BLaER1 treated with 17β-estradiol and CSF1 and Interleukin-3, amounts not matched to agents 10 nM and 100 nM (cell line): ENCODE measurements around the gene SF3B3.

Source experiments
- H3K27ac ChIP-seq, 11 experiments: shearing (Covaris generic); formaldehyde crosslinking; 2 replicates each; pipeline ENCODE4 v1.8.1; 2022
- H3K27me3 ChIP-seq, 11 experiments: shearing (Covaris generic); formaldehyde crosslinking; 2 replicates each; pipeline ENCODE4 v1.8.1; 2022
- H3K36me3 ChIP-seq, 11 experiments: shearing (Covaris generic); formaldehyde crosslinking; 2 replicates each; pipeline ENCODE4 v1.8.1; 2022
- H3K4me1 ChIP-seq, 10 experiments: shearing (Covaris generic); formaldehyde crosslinking; 2 replicates each; pipeline ENCODE4 v1.8.1; 2022
- H3K4me2 ChIP-seq, 11 experiments: shearing (Covaris generic); formaldehyde crosslinking; 2 replicates each; pipeline ENCODE4 v1.8.1; 2022
- H3K4me3 ChIP-seq, 10 experiments: shearing (Covaris generic); formaldehyde crosslinking; 2 replicates each; pipeline ENCODE4 v1.8.1; 2022
- H3K9ac ChIP-seq, 11 experiments: shearing (Covaris generic); formaldehyde crosslinking; 2 replicates each; pipeline ENCODE4 v1.8.1; 2022
- H3K9me3 ChIP-seq, 11 experiments: shearing (Covaris generic); formaldehyde crosslinking; replicated peaks in 1 of 11; 2 replicates each; pipeline ENCODE4 v1.8.1; 2022
- H4K20me1 ChIP-seq, 11 experiments: shearing (Covaris generic); formaldehyde crosslinking; 2 replicates each; pipeline ENCODE4 v1.8.1; 2022
- Cebpa-rat ChIP-seq, 11 experiments: shearing (Covaris generic); IDR thresholded peaks; 2 replicates each; pipeline ENCODE4 v1.8.1; 2022

SF3B3 gene

DNA sequence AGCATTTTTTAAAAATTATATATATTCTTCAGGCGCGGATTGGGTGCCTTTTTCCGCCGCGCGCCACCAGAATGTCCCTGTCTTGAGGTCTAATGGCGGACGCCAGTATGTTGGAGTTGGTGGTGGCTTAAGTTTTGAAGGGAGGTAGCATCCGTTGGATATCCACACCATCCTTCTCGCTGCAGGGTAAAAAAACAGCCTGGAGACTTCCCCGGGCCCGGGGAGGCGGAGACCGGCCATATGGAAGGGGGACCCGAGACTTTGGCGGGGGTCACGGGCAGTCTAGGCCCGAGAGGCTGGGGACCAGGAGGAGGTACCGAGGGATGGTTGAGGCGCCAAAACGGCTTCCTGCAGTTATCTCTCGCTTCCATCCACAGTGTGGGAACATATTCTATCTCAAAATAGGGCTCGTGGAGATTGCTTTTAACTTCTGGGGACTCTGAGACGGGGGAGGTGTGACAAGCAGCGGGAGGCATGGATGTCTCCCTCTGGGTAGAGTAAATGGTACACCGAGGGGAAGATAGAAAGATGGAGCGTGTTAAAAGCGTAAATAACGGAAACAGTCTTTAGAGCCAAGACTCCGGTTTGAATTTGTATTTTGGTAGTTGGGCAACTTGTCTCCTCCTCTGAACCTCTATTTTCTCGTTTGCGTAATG is at the start of gene SF3B3:
SF3B3 (plus strand) TSS at position 74 of the 656 bp plus-strand sequence. CDS start 2,841 bp downstream, outside the sequence.
- H3K27me3 ChIP-seq, result no peaks in the 10 kb centered on the region
- no peaks in the 10 kb centered on the region for H3K9me3 ChIP-seq
- H3K4me1 ChIP-seq, result peaks cover 61 to 74% (median 71%) of the 10 kb centered on the region in 10 experiments
- peaks cover 35 to 46% (median 41%) of the 10 kb centered on the region in 11 experiments; a peak in 21 of 22 replicates for H4K20me1 ChIP-seq
- H3K27ac ChIP-seq, result peak within 1 kb of the TSS; percentile 84 to 100 (median 96)
- peak within 1 kb of the TSS; percentile 86 to 99 (median 96) for H3K9ac ChIP-seq
- H3K36me3 ChIP-seq, result peaks cover 29 to 42% (median 36%) of the 10 kb centered on the region in 11 experiments
- TF ChIP-seq Cebpa-rat (IDR thresholded peaks at IDR 0.05), result no peak
- peak within 1 kb of the TSS; percentile 72 to 89 (median 82) for H3K4me3 ChIP-seq
- H3K4me2 ChIP-seq, result peak within 1 kb of the TSS; percentile 79 to 97 (median 94)

DNA sequence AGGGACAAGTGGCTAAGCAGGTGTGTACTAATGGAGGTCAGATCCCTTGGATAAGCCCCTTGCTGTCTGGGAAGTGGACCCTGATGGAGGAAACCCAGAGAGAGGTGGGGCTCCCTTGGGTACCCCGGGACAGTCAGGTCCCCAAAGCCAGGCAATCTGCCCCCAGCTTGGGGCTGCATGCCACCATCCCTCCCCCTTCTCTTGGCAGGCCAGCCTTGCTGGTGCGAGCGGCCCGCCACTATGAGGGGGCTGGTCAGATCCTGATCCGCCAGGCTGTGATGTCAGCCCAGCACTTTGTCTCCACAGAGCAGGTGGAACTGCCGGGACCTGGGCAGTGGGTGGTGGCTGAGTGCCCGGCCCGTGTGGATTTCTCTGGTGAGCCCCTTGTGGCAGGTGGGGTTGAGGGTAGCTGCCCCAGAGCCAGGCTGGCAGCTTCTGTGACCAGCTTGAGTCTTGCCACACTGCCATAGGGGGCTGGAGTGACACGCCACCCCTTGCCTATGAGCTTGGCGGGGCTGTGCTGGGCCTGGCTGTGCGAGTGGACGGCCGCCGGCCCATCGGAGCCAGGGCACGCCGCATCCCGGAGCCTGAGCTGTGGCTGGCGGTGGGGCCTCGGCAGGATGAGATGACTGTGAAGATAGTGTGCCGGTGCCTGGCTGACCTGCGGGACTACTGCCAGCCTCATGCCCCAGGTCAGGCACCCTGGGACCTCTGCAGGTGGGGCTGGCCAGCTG is 49.1 kb upstream of the SF3B3 start:
- Histone ChIP-seq H3K36me3 (peaks cover 6 to 39% (median 18%) of the 10 kb centered on the region in 11 experiments), H3K4me2 (no peak overlapping the region), H3K9me3 (no peaks in the 10 kb centered on the region), H3K9ac (no peak overlapping the region), H4K20me1 (peaks cover 0 to 67% (median 0%) of the 10 kb centered on the region in 11 experiments; a peak in 7 of 22 replicates), H3K27ac (no peak overlapping the region), H3K4me1 (peaks cover 24 to 53% (median 27%) of the 10 kb centered on the region in 10 experiments), H3K27me3 (peaks cover 0 to 11% (median 0%) of the 10 kb centered on the region in 11 experiments; a peak in 2 of 22 replicates), H3K4me3 (no peak overlapping the region)
- TF ChIP-seq Cebpa-rat (IDR thresholded peaks at IDR 0.05), result no peak

DNA sequence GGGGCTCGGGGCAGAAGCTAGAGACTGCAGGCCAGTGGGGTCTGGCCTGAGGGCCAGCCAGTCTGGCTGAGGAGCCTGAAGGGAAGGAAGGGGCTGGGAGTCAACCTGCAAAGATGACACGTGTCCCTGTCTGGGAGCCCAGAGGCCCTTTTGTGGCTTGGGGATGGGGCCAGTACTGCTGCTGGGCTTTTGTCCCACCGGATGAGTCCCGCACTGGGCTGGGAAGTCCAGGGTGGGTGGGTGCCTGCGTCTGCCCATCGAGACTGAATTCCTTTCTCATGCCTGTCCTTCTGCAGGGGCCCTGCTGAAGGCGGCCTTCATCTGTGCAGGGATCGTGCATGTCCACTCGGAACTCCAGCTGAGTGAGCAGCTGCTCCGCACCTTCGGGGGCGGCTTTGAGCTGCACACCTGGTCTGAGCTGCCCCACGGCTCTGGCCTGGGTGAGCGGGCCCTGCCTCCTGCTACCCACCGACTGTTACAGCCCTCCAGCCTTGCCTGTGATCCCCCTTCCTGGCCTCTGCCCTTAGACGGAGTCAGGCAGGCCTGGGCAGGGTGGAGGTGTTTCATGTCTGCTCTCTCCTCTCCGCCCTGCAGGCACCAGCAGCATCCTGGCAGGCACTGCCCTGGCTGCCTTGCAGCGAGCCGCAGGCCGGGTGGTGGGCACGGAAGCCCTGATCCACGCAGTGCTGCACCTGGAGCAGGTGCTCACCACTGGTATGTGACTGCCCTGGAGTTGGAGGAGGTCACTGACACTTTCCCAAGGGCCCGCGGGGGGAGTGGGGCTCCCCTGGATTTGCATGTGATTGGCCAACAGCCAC is 48.4 kb upstream of the SF3B3 start:
- H3K4me2 ChIP-seq, result no peak overlapping the region
- peaks cover 24 to 53% (median 27%) of the 10 kb centered on the region in 10 experiments for H3K4me1 ChIP-seq
- no peak for TF ChIP-seq Cebpa-rat (IDR thresholded peaks at IDR 0.05)

DNA sequence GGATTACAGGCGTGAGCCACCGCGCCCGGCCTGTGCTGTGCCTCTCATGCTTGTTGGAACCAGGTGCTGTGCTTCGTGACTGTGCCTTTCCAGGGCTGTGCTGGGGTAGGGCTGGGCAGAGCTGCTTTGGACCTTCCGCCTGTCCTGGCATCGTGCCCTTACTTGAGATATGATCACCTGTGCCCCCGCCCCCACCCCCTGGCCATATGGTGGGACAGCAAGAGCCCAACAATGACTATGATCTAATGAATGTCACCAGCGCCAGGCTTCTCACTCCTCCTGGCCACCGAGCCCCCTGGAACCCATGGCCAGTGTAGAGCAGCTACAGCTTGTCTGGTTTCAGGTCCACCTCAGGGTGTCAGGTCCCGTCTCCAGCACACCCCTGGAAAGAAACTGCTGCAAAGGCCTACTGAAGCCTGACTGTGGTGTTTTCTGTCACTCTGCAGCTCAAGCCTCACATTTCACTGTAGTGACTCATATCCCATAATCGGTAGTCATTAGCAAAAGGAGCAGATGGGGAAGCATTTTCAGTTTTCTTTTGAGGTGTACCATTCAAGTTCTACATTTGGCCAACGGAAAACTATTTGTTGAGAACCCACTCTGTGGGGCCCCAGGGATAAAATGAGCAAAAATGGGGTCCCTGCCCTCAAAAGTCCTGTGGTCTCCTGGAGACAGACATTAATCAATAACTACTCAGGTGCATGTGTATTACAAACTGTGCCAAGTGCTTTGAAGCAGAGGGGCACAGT is 47.2 kb upstream of the SF3B3 start:
- no peak for TF ChIP-seq Cebpa-rat (IDR thresholded peaks at IDR 0.05)
- Histone ChIP-seq H3K27me3 (peaks cover 0 to 11% (median 0%) of the 10 kb centered on the region in 11 experiments; a peak in 2 of 22 replicates), H4K20me1 (peaks cover 0 to 72% (median 0%) of the 10 kb centered on the region in 11 experiments; a peak in 7 of 22 replicates), H3K4me2 (peak overlapping the region in 5 of 11 experiments; percentile 2 to 87 (median 45); a peak in 9 of 22 replicates), H3K9ac (peak overlapping the region in 3 of 11 experiments; percentile 21 to 57 (median 28); a peak in 4 of 22 replicates), H3K4me1 (peaks cover 24 to 49% (median 27%) of the 10 kb centered on the region in 10 experiments), H3K36me3 (peaks cover 26 to 58% (median 38%) of the 10 kb centered on the region in 11 experiments), H3K27ac (0 out of 22 replicates have a peak overlapping the region, but pooled peaks of 1 of the 11 experiments have one; percentile 8), H3K4me3 (no peak overlapping the region), H3K9me3 (no peaks in the 10 kb centered on the region)

More for the DNA sequence above, 48.4 kb upstream of the SF3B3 start:
- Histone ChIP-seq H3K27ac (no peak overlapping the region), H3K36me3 (peaks cover 14 to 47% (median 26%) of the 10 kb centered on the region in 11 experiments), H3K27me3 (peaks cover 0 to 11% (median 0%) of the 10 kb centered on the region in 11 experiments; a peak in 2 of 22 replicates), H3K9ac (no peak overlapping the region), H4K20me1 (peaks cover 0 to 71% (median 0%) of the 10 kb centered on the region in 11 experiments; a peak in 7 of 22 replicates), H3K4me3 (no peak overlapping the region), H3K9me3 (no peaks in the 10 kb centered on the region)

DNA sequence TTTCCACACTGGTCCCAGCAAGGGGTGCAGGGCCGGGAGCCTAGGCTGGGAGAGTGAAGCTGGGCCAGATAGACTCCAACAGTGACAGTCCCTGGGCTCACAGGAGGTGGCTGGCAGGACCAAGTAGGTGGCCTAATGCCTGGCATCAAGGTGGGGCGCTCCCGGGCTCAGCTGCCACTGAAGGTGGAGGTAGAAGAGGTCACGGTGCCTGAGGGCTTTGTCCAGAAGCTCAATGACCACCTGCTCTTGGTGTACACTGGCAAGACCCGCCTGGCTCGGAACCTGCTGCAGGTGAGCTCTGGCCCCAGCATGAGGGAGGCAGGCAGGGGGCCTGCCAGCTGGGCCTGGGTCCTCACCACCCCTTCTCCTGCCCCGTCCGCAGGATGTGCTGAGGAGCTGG is 45.4 kb upstream of the SF3B3 start:
- Histone ChIP-seq H4K20me1 (peaks cover 0 to 69% (median 0%) of the 10 kb centered on the region in 11 experiments; a peak in 6 of 22 replicates), H3K4me3 (no peak overlapping the region), H3K9ac (peak overlapping the region in 1 of 11 experiments; percentile 44; a peak in 1 of 22 replicates), H3K27ac (no peak overlapping the region), H3K9me3 (no peaks in the 10 kb centered on the region), H3K27me3 (peaks cover 0 to under 1% (median 0%) of the 10 kb centered on the region in 11 experiments; a peak in 1 of 22 replicates), H3K4me1 (peaks cover 13 to 32% (median 21%) of the 10 kb centered on the region in 10 experiments), H3K4me2 (peak overlapping the region in 5 of 11 experiments; percentile 31 to 52 (median 43); a peak in 6 of 22 replicates), H3K36me3 (peaks cover 35 to 71% (median 49%) of the 10 kb centered on the region in 11 experiments)
- TF ChIP-seq Cebpa-rat (IDR thresholded peaks at IDR 0.05), result no peak

DNA sequence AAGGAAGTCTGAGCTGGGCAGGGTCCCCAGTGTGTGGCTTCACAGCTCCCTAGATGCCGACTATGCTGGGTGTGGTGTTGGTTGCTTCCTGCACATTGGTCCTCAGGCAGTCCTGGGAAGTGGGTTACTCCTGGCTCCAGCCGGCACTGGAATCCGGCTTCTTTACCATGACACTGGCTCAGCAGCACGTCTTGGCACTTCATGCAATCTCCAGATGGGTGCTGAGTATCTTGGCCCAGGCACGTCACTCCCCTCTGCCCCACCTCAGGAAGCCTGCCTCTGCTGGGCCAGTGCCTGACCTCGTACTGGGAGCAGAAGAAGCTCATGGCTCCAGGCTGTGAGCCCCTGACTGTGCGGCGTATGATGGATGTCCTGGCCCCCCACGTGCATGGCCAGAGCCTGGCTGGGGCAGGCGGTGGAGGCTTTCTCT is 44.7 kb upstream of the SF3B3 start:
- H3K27ac ChIP-seq, result no peak overlapping the region
- H3K4me1 ChIP-seq, result peaks cover 15 to 34% (median 21%) of the 10 kb centered on the region in 10 experiments
- H3K36me3 ChIP-seq, result peaks cover 41 to 77% (median 49%) of the 10 kb centered on the region in 11 experiments
- H3K9me3 ChIP-seq, result no peaks in the 10 kb centered on the region
- TF ChIP-seq Cebpa-rat (IDR thresholded peaks at IDR 0.05), result no peak
- H3K4me3 ChIP-seq, result no peak overlapping the region
- no peaks in the 10 kb centered on the region for H3K27me3 ChIP-seq
- peaks cover 0 to 64% (median 0%) of the 10 kb centered on the region in 11 experiments; a peak in 5 of 22 replicates for H4K20me1 ChIP-seq
- H3K4me2 ChIP-seq, result peak overlapping the region in 5 of 11 experiments; percentile 31 to 52 (median 43); a peak in 10 of 22 replicates
- peak overlapping the region in 2 of 11 experiments; percentile 20 to 44; a peak in 2 of 22 replicates for H3K9ac ChIP-seq

DNA sequence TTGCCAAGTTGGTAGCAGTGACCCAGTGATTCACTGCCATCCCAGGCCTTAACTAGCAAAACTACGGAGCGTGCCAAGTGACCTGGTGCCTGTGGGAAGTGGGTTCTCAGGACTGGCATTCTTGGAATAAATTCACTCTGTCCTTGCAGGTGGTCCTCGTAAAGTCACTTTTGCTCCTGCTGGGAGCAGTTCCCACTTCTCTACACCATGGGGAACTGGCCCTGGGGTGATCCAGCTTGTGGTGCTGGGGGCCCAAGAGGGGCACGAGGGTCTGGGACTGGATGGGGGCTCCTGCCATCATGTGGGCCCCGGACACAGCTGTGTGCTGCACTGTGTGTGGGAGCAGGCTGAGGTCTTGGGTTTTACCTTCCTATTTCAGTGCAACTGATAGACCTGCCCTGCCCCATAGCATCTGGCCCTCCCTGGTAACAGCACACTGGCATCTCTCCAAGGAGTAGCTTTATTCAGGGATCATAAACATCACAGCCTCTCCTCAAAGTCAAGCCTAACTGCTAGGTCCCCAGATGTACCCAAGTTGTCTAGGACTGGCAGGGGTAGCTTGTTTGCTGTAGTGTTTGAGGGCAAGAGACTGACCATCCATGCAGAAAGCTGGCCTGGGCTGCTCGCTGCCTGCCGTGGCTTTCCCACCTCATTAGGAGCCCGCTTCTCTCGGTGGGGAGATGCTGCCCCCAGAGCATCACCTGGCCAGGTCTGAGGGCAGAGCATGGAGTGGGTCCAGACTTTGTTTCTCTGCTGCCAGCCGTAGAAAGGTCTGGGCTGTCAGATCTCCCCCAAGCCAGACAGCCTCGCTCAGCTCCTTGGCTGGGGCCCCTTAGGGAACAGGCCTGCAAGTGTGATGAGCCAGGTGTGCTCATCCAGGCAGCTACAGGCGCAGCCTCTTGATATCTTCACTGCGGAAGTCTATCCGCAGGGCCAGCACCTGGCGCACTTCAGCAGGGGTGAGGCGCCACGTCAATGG is 43.2 kb upstream of the SF3B3 start:
- peaks cover 18 to 38% (median 23%) of the 10 kb centered on the region in 10 experiments for H3K4me1 ChIP-seq

More for the DNA sequence above, 43.2 kb upstream of the SF3B3 start:
- Histone ChIP-seq H3K27ac (no peak overlapping the region), H3K36me3 (peaks cover 41 to 73% (median 52%) of the 10 kb centered on the region in 11 experiments), H3K4me2 (no peak overlapping the region), H3K9me3 (no peaks in the 10 kb centered on the region), H4K20me1 (peaks cover 0 to 51% (median 0%) of the 10 kb centered on the region in 11 experiments; a peak in 5 of 22 replicates), H3K4me3 (no peak overlapping the region), H3K27me3 (no peaks in the 10 kb centered on the region), H3K9ac (0 out of 22 replicates have a peak overlapping the region, but pooled peaks of 1 of the 11 experiments have one; percentile 18)
- no peak for TF ChIP-seq Cebpa-rat (IDR thresholded peaks at IDR 0.05)
